Measurements from ENCODE around the gene RYR2. TPM values are rescaled to one million over a fixed set of nuclear protein-coding genes. Genes with fewer than 3 reads are reported as not detected.

RYR2 gene
- total and polyA plus RNA-seq, 7 donors = under 0.01 to 22.4 (median 6.1) TPM

- 80 to 85% methylated on average over 8 of the region's 8 CpGs for WGBS, 2 donors
- H3K4me3 ChIP-seq = no peak overlapping the region
- H3K9me3 ChIP-seq = no peaks in the 10 kb centered on the region
- no peak for DNase-seq
- peak overlapping the region in 1 of 4 donors; percentile 1 for H3K27ac ChIP-seq
- no peaks in the 10 kb centered on the region for H3K27me3 ChIP-seq
- intact Hi-C loops (cut with DNase I) = no loop called here
- H3K4me1 ChIP-seq = peaks cover 0 to 12% (median 4%) of the 10 kb centered on the region in 4 donors
- TF ChIP-seq CTCF (IDR thresholded peaks at IDR 0.05) (no peak), POLR2A (IDR thresholded peaks at IDR 0.05) (no peak), POLR2AphosphoS5 (IDR thresholded peaks at IDR 0.05) (no peak), EP300 (IDR thresholded peaks at IDR 0.05) (no peak)
- no peaks in the 10 kb centered on the region for H3K36me3 ChIP-seq
Observed at GRCh38 chr1:237306726-237307125, 264.7 kb downstream of the RYR2 start.

GRCh38 chr1:237309595-237310118 is 267.7 kb downstream of the RYR2 start:
- TF ChIP-seq CTCF (IDR thresholded peaks at IDR 0.05) = no peak
- no peak for TF ChIP-seq POLR2AphosphoS5 (IDR thresholded peaks at IDR 0.05)
- no peak for TF ChIP-seq EP300 (IDR thresholded peaks at IDR 0.05)
- TF ChIP-seq POLR2A (IDR thresholded peaks at IDR 0.05) = no peak
- Histone ChIP-seq H3K36me3 (no peaks in the 10 kb centered on the region), H3K27me3 (no peaks in the 10 kb centered on the region), H3K9me3 (no peaks in the 10 kb centered on the region), H3K4me1 (no peaks in the 10 kb centered on the region), H3K27ac (no peak overlapping the region), H3K4me3 (no peak overlapping the region)
- WGBS, 2 donors = 91 to 93% methylated on average over 32 of the region's 32 CpGs
- intact Hi-C loops (cut with DNase I) = no loop called here
- no peak for DNase-seq

- no peak for DNase-seq
- Histone ChIP-seq H3K27ac (peak overlapping the region in 1 of 4 donors; percentile 22), H3K4me1 (peaks cover 0 to 21% (median 10%) of the 10 kb centered on the region in 4 donors), H3K9me3 (no peaks in the 10 kb centered on the region), H3K27me3 (no peaks in the 10 kb centered on the region), H3K36me3 (no peaks in the 10 kb centered on the region), H3K4me3 (no peak overlapping the region)
- TF ChIP-seq CTCF (IDR thresholded peaks at IDR 0.05) = no peak
- no peak for TF ChIP-seq POLR2AphosphoS5 (IDR thresholded peaks at IDR 0.05)
- TF ChIP-seq POLR2A (IDR thresholded peaks at IDR 0.05) = no peak
- TF ChIP-seq EP300 (IDR thresholded peaks at IDR 0.05) = no peak
- intact Hi-C loops (cut with DNase I) = no loop called here
- 74 to 82% methylated on average over 4 of the region's 4 CpGs for WGBS, 2 donors
Observed at GRCh38 chr1:237316352-237316751, 274.4 kb downstream of the RYR2 start.

GRCh38 chr1:237318748-237319147 is 276.8 kb downstream of the RYR2 start:
- Histone ChIP-seq H3K9me3 (no peaks in the 10 kb centered on the region), H3K27ac (no peak overlapping the region), H3K36me3 (no peaks in the 10 kb centered on the region), H3K4me3 (no peak overlapping the region), H3K27me3 (no peaks in the 10 kb centered on the region), H3K4me1 (peaks cover 0 to 27% (median 11%) of the 10 kb centered on the region in 4 donors)
- DNase-seq = no peak
- intact Hi-C loops (cut with DNase I) = no loop called here
- WGBS, 2 donors = 69 to 85% methylated on average over 3 of the region's 3 CpGs
- no peak for TF ChIP-seq POLR2A (IDR thresholded peaks at IDR 0.05)

GRCh38 chr1:237320890-237321289 is 278.9 kb downstream of the RYR2 start:
- no peak for TF ChIP-seq POLR2AphosphoS5 (IDR thresholded peaks at IDR 0.05)
- no peak for TF ChIP-seq POLR2A (IDR thresholded peaks at IDR 0.05)
- no peak for TF ChIP-seq CTCF (IDR thresholded peaks at IDR 0.05)
- no peak for TF ChIP-seq EP300 (IDR thresholded peaks at IDR 0.05)
- H3K36me3 ChIP-seq = no peaks in the 10 kb centered on the region
- no peaks in the 10 kb centered on the region for H3K27me3 ChIP-seq
- H3K4me1 ChIP-seq = peaks cover 0 to 27% (median 8%) of the 10 kb centered on the region in 4 donors
- intact Hi-C loops (cut with DNase I) = no loop called here
- DNase-seq = no peak
- H3K9me3 ChIP-seq = no peaks in the 10 kb centered on the region
- peak overlapping the region in 2 of 4 donors; percentile 20 to 29 for H3K27ac ChIP-seq
- H3K4me3 ChIP-seq = no peak overlapping the region
